T-helper 17 cell (primary cell): ENCODE measurements around the gene LGR5. TPM values are rescaled to one million over a fixed set of nuclear protein-coding genes. Genes with fewer than 3 reads are reported as not detected.
"Not testable (repeated sequence)": the region's sequence is repeated elsewhere in the genome, so short reads cannot be mapped to it uniquely, and the experiment has no call there.

ENCODE experiments used
- ATAC-seq: fragments of 150-1000 bp; cut with Tn5 transposase; 2 replicates; pipeline ENCODE4 v1.10.0; 2021; ENCODE audit warnings: mild to moderate bottlenecking, moderate library complexity
- DNase-seq, 3 donors: peaks; one replicate each; pipeline versions ENCODE4 v3.0.0 to v3.0.0-alpha.2; 2020 to 2021
- H3K9me3 ChIP-seq: one replicate; pipeline ENCODE4 v1.7.0; 2013; ENCODE audit warnings: low read length, mild to moderate bottlenecking; ENCODE audit not compliant: control insufficient read depth, poor library complexity, severe bottlenecking
- H3K27ac Mint-ChIP-seq: one replicate; pipeline ENCODE4 v1.8.0; 2022; ENCODE audit warnings: mild to moderate bottlenecking, moderate library complexity, mixed read lengths
- H3K27me3 Mint-ChIP-seq: one replicate; pipeline ENCODE4 v1.8.0; 2022; ENCODE audit warnings: mixed read lengths
- H3K36me3 Mint-ChIP-seq: one replicate; pipeline ENCODE4 v1.8.0; 2022; ENCODE audit warnings: low read depth, mixed read lengths
- H3K4me1 Mint-ChIP-seq: one replicate; pipeline ENCODE4 v1.8.0; 2022; ENCODE audit warnings: mild to moderate bottlenecking, mixed read lengths
- H3K4me3 Mint-ChIP-seq: one replicate; pipeline ENCODE4 v1.8.0; 2022; ENCODE audit warnings: mild to moderate bottlenecking, moderate library complexity, mixed read lengths
- total RNA-seq, 4 donors: library from RNA in 2 of 4; stranded (reverse) in 2 of 4; gene quantifications; one replicate each; pipeline ENCODE4 v1.2.3 and lab custom pipeline; 2022 to 2026

The LGR5 gene
- total RNA-seq, 2 donors from 2014 or later = not detected

GRCh38 chr12:71472441-71472911 lies 32.9 kb downstream of the LGR5 start:
- Mint-ChIP-seq H3K4me1 (peaks cover 6% of the 10 kb centered on the region), H3K27me3 (peaks cover 35% of the 10 kb centered on the region), H3K36me3 (no peaks in the 10 kb centered on the region), H3K4me3 (no peak overlapping the region), H3K27ac (no peak overlapping the region)
- ATAC-seq (no peak), DNase-seq (no peak)
- no peaks in the 10 kb centered on the region for H3K9me3 ChIP-seq

DNA sequence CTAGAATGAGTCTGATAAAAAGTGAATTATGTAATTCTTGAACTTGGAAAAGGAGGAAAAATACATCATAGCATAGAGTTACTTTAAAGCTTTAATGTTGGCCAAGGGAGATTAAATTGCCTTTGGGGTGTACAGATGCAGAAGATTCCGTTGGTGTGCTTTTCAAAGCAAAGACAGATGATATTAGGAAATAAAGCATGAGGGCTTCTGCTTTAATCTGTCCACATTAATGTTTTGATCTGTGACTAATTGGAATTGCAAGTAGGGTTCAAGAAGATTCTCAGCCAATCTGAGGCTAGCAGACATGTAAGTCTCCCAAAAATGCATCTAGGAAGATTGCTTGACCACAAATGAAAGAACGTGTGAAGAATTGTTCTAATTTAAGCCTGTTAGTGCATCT lies 35.2 kb downstream of the LGR5 start:
- H3K9me3 ChIP-seq = no peaks in the 10 kb centered on the region
- Mint-ChIP-seq H3K36me3 (no peaks in the 10 kb centered on the region), H3K27ac (no peak overlapping the region), H3K4me1 (peaks cover 6% of the 10 kb centered on the region), H3K4me3 (no peak overlapping the region), H3K27me3 (peaks cover 30% of the 10 kb centered on the region)
- no peak for ATAC-seq
- no peak for DNase-seq

- H3K4me1 Mint-ChIP-seq = peaks cover 6% of the 10 kb centered on the region
- no peaks in the 10 kb centered on the region for H3K9me3 ChIP-seq
- H3K4me3 Mint-ChIP-seq = no peak overlapping the region
- H3K36me3 Mint-ChIP-seq = no peaks in the 10 kb centered on the region
- ATAC-seq = no peak
- no peak overlapping the region for H3K27ac Mint-ChIP-seq
- no peak for DNase-seq
- H3K27me3 Mint-ChIP-seq = peaks cover 25% of the 10 kb centered on the region
These were observed 35.7 kb downstream of the LGR5 start for GRCh38 chr12:71475280-71475679.

DNA sequence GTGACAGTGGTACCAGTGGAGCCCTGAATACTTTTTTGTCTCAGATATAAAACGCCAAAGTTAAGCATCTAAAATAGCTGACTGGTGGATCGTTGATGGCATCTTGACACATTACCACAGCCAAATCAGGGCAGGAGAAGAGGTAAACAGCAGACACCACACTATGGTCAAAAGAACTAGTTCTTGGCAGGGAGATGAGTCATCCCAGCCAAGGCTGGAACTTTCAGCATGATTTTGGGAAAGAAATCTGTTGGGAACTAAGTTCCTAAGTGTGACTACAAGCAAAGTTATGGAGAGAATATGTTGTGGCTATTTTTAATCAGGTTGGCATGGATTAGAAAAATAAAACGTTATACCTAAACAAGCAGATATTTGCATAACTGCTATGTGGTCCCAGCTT lies 36.9 kb downstream of the LGR5 start:
- peaks cover 20% of the 10 kb centered on the region for H3K27me3 Mint-ChIP-seq
- ATAC-seq (no peak), DNase-seq (no peak)
- H3K36me3 Mint-ChIP-seq = no peaks in the 10 kb centered on the region
- H3K4me3 Mint-ChIP-seq = no peak overlapping the region
- no peaks in the 10 kb centered on the region for H3K9me3 ChIP-seq
- no peak overlapping the region for H3K27ac Mint-ChIP-seq
- peaks cover 3% of the 10 kb centered on the region for H3K4me1 Mint-ChIP-seq

- ATAC-seq = no peak
- Mint-ChIP-seq H3K27ac (no peak overlapping the region), H3K27me3 (peaks cover 25% of the 10 kb centered on the region), H3K36me3 (no peaks in the 10 kb centered on the region), H3K4me1 (peaks cover 3% of the 10 kb centered on the region), H3K4me3 (no peak overlapping the region)
- H3K9me3 ChIP-seq = no peaks in the 10 kb centered on the region
- DNase-seq = no peak
These were observed 38.0 kb downstream of the LGR5 start for GRCh38 chr12:71477609-71478008.

DNA sequence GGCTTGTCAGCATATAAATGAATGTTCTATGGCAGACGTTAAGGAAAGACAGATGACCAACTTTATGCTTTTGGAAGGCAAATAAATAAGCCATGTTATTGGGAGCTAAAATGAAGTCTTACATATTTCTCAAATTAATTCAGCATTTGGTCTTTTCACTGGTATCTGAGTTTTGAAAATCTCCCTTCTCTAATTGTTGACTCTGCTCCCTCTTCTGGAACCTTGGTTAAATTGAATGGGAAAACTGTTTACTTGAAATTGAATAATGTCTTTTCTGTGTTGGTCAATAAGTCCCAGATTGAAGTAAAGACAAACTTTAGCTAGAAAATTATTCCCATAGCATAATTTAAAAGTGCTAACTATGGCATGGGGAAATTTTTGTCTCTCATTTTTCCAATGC lies 38.7 kb downstream of the LGR5 start:
- DNase-seq = no peak
- peaks cover 32% of the 10 kb centered on the region for H3K27me3 Mint-ChIP-seq
- H3K9me3 ChIP-seq = no peaks in the 10 kb centered on the region
- no peak for ATAC-seq
- H3K4me1 Mint-ChIP-seq = peaks cover 3% of the 10 kb centered on the region
- H3K36me3 Mint-ChIP-seq = no peaks in the 10 kb centered on the region
- no peak overlapping the region for H3K27ac Mint-ChIP-seq
- no peak overlapping the region for H3K4me3 Mint-ChIP-seq

- Mint-ChIP-seq H3K4me1 (peaks cover 2% of the 10 kb centered on the region), H3K27me3 (peaks cover 24% of the 10 kb centered on the region), H3K27ac (no peak overlapping the region), H3K36me3 (no peaks in the 10 kb centered on the region), H3K4me3 (no peak overlapping the region)
- H3K9me3 ChIP-seq = no peaks in the 10 kb centered on the region
- no peak for DNase-seq
- ATAC-seq = no peak
These were observed 44.8 kb downstream of the LGR5 start for GRCh38 chr12:71484272-71484905.

- H3K4me1 Mint-ChIP-seq, H3K36me3 Mint-ChIP-seq, H3K9me3 ChIP-seq, H3K27ac Mint-ChIP-seq, H3K27me3 Mint-ChIP-seq, H3K4me3 Mint-ChIP-seq, ATAC-seq, DNase-seq: not testable (repeated sequence)
These were observed 51.2 kb downstream of the LGR5 start for GRCh38 chr12:71490844-71491243.

- no peak for ATAC-seq
- H3K4me1 Mint-ChIP-seq = no peaks in the 10 kb centered on the region
- H3K4me3 Mint-ChIP-seq = no peak overlapping the region
- H3K27ac Mint-ChIP-seq = no peak overlapping the region
- peaks cover 2% of the 10 kb centered on the region for H3K36me3 Mint-ChIP-seq
- no peak for DNase-seq
- peaks cover 2% of the 10 kb centered on the region for H3K9me3 ChIP-seq
- H3K27me3 Mint-ChIP-seq = peaks cover 8% of the 10 kb centered on the region
These were observed 53.0 kb downstream of the LGR5 start for GRCh38 chr12:71492604-71493003.

- Mint-ChIP-seq H3K4me3 (no peak overlapping the region), H3K27me3 (peaks cover 8% of the 10 kb centered on the region), H3K4me1 (peaks cover 10% of the 10 kb centered on the region), H3K36me3 (peaks cover 2% of the 10 kb centered on the region), H3K27ac (no peak overlapping the region)
- DNase-seq (no peak), ATAC-seq (no peak)
- no peaks in the 10 kb centered on the region for H3K9me3 ChIP-seq
These were observed 60.2 kb downstream of the LGR5 start for GRCh38 chr12:71499834-71500233.

DNA sequence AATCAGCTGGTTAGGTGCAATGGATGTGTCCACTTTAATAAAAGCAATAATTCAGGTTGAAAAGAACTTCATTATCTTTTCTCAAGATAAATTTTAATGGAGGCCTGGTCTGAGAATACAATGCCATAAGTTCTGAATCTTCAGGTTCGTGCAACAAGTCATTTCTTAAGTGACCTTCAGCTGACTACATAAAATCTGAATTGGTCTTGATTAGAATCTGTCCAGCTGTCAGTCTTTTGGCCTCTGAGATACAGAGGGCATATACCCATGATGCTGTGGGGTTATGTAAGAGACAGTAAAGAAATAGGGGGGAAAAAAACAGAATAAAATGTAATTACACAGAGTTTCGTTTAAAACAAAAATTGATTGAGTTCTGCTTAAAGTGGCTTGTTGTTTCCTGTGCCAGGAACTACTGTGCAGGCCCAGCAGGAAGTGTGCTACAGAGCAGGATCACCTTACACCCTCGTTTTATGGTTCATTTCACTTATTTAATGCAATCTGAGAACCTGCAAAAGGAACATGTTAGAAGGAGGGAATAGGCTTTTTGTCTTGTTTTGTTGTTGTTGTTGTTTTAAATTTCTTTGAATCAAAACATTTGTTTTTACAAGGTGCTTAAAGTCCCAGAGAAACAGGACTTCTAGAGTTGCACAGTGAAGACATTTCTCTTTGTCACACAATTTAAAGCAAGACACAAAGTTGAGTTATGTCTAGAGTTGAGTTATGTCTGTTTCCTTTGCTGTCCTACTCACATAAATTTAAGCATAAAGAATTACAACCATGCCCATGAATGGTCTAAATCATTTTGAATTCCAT lies 64.2 kb downstream of the LGR5 start:
- H3K27ac Mint-ChIP-seq = no peak overlapping the region
- peaks cover 10% of the 10 kb centered on the region for H3K4me1 Mint-ChIP-seq
- H3K4me3 Mint-ChIP-seq = no peak overlapping the region
- DNase-seq (no peak), ATAC-seq (no peak)
- H3K9me3 ChIP-seq = no peaks in the 10 kb centered on the region
- H3K27me3 Mint-ChIP-seq = peaks cover 16% of the 10 kb centered on the region
- H3K36me3 Mint-ChIP-seq = peaks cover 5% of the 10 kb centered on the region

GRCh38 chr12:71504476-71504875 lies 64.9 kb downstream of the LGR5 start:
- peaks cover 5% of the 10 kb centered on the region for H3K36me3 Mint-ChIP-seq
- H3K27ac Mint-ChIP-seq = no peak overlapping the region
- DNase-seq = no peak
- no peak overlapping the region for H3K4me3 Mint-ChIP-seq
- H3K9me3 ChIP-seq = no peaks in the 10 kb centered on the region
- ATAC-seq = no peak
- H3K27me3 Mint-ChIP-seq = peaks cover 16% of the 10 kb centered on the region
- peaks cover 10% of the 10 kb centered on the region for H3K4me1 Mint-ChIP-seq

- Mint-ChIP-seq H3K4me1 (no peaks in the 10 kb centered on the region), H3K27me3 (peaks cover 27% of the 10 kb centered on the region), H3K27ac (no peak overlapping the region), H3K36me3 (peaks cover 7% of the 10 kb centered on the region), H3K4me3 (no peak overlapping the region)
- no peaks in the 10 kb centered on the region for H3K9me3 ChIP-seq
- DNase-seq (no peak), ATAC-seq (no peak)
These were observed 70.1 kb downstream of the LGR5 start for GRCh38 chr12:71509705-71510104.
